Panc1 (cell line): ENCODE results near the gene PIGH. TPM values are rescaled to one million over a fixed set of nuclear protein-coding genes. Genes with fewer than 3 reads are reported as not detected.

ENCODE experiments used
- ATAC-seq: fragments of 200-7000 bp; cut with Tn5 transposase; 2 replicates; pipeline ENCODE4 v1.9.1; 2020; ENCODE audit warnings: mild to moderate bottlenecking, moderate library complexity
- BruUV-seq: library from RNA; stranded (reverse); fragments of 400-500 nt; replicated peaks from 2 replicates; lab custom pipeline; 2021; lab: Mats Ljungman, UMichigan
- CTCF ChIA-PET: fragments of 300-600 bp; sonication (Branson Sonifier 250); formaldehyde crosslinking; loops from one replicate; lab custom pipeline; 2022; ENCODE audit warnings: antibody characterized with exemption; lab: Charles Lee
- POLR2A ChIA-PET: fragments of 300-600 bp; sonication (Branson Sonifier 250); formaldehyde crosslinking; loops from one replicate; lab custom pipeline; 2022; ENCODE audit warnings: antibody characterized with exemption; lab: Charles Lee
- DNase-seq: peaks from one replicate; pipeline ENCODE4 v3.0.0-alpha.2; 2010; ENCODE audit warnings: low read depth, low spot score
- H3K27ac ChIP-seq: 2 replicates; pipeline ENCODE4 v1.5.1; 2011; ENCODE audit warnings: mild to moderate bottlenecking, low read length, inconsistent platforms
- H3K27me3 ChIP-seq: fragments of 200-500 bp; sonication (Bioruptor generic); 2 replicates; pipeline ENCODE4 v1.6.0; 2014; ENCODE audit warnings: low read length, inconsistent platforms; ENCODE audit not compliant: control insufficient read depth, insufficient read depth
- H3K36me3 ChIP-seq: fragments of 200-500 bp; sonication (Bioruptor generic); 2 replicates; pipeline ENCODE4 v1.5.1; 2014; ENCODE audit warnings: inconsistent platforms, mild to moderate bottlenecking, low read length, moderate library complexity; ENCODE audit not compliant: control insufficient read depth, insufficient read depth
- H3K4me1 ChIP-seq: 2 replicates; pipeline ENCODE4 v1.5.1; 2011; ENCODE audit warnings: inconsistent platforms, mild to moderate bottlenecking, low read length, moderate library complexity; ENCODE audit not compliant: control insufficient read depth, insufficient read depth
- H3K4me3 ChIP-seq, 2 experiments: 2 replicates each; pipeline ENCODE4 v1.5.1; 2011 to 2012; ENCODE audit warnings: low read depth in 2 of 2, low read length in 2 of 2, mild to moderate bottlenecking in 2 of 2, inconsistent platforms in 1 of 2, moderate library complexity in 1 of 2
- H3K9me3 ChIP-seq: fragments of 200-500 bp; sonication (Bioruptor generic); 2 replicates; pipeline ENCODE4 v1.5.1; 2014; ENCODE audit warnings: low read depth, mild to moderate bottlenecking, inconsistent platforms, low read length, moderate library complexity; ENCODE audit not compliant: control insufficient read depth, insufficient read depth
- POLR2AphosphoS5 ChIP-seq: IDR thresholded peaks from 2 replicates; pipeline ENCODE4 v1.6.1; 2012; ENCODE audit warnings: mild to moderate bottlenecking, low read depth, low read length, moderate library complexity
- SIN3A ChIP-seq: IDR thresholded peaks from 2 replicates; pipeline ENCODE4 v1.6.1; 2012; ENCODE audit warnings: low read depth, mild to moderate bottlenecking, low read length, moderate library complexity, borderline replicate concordance; ENCODE audit not compliant: insufficient read depth
- TCF7L2 ChIP-seq: IDR thresholded peaks from 2 replicates; pipeline ENCODE4 v1.6.1; 2011; ENCODE audit warnings: mild to moderate bottlenecking, low read depth, low read length, inconsistent platforms
- in situ Hi-C: cut with HindIII; loops from 2 replicates; pipeline ENCODE4 v1.10.0; 2016; ENCODE audit warnings: low sequenced_read_pairs, low pct_unique_long_range_greater_than_20kb
- intact Hi-C: fragments of 100-400 bp; cut with micrococcal nuclease; formaldehyde crosslinking; loops from one replicate; pipeline ENCODE4 v1.10.0; 2022; ENCODE audit not compliant: unreplicated experiment
- total RNA-seq: library from RNA; stranded (reverse); gene quantifications from one replicate; pipeline ENCODE4 v1.2.1, GENCODE V29; 2021; ENCODE audit not compliant: unreplicated experiment
- TF ChIP-seq, protein P1 (sequence below), 2 experiments: IDR thresholded peaks; 2 replicates each; pipeline ENCODE4 v1.6.1; 2011 to 2012; ENCODE audit warnings: low read depth in 2 of 2, control low read depth in 1 of 2, low read length in 1 of 2, mild to moderate bottlenecking in 1 of 2, moderate library complexity in 1 of 2; ENCODE audit not compliant: insufficient read depth in 1 of 2
- TF ChIP-seq, protein P2 (sequence below): fragments of 450-650 bp; IDR thresholded peaks from 2 replicates; pipeline ENCODE4 v1.5.1; 2017; ENCODE audit warnings: mild to moderate bottlenecking

Gene PIGH
- total RNA-seq, 1 experiment from 2014 or later, result 13.3 TPM

DNA sequence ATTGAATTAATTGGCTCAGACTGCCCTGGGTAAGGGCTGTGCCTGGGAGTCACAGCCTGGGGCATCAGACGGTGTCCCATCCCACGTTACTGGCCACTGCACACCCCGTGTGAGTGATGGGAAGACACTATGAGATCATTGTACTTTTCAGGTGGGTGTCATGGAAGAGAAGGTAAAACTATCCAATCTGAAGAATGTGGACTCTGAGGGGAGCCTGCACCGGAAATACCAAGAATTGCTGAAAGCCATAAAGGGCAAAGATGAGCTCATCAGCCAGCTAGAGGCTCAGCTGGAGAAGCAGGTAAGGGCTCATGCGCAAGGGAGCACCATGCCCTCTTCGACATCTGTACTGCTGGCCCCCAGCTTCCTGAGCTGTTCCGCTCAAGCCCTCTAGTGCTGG is 43.0 kb downstream of the PIGH start:
- Histone ChIP-seq H3K27ac (no peak overlapping the region), H3K36me3 (no peaks in the 10 kb centered on the region), H3K4me3 (no peak overlapping the region), H3K4me1 (no peaks in the 10 kb centered on the region), H3K27me3 (no peaks in the 10 kb centered on the region), H3K9me3 (no peaks in the 10 kb centered on the region)
- no TSS peak for BruUV-seq
- ATAC-seq (no peak), DNase-seq (no peak)
- CTCF ChIA-PET, result interaction anchor here (2.2 kb wide), 1 partner anchor 30 kb away, joined by 6 read pairs; no protein-coding TSS in a partner anchor
- intact Hi-C loops (no loop called here), in situ Hi-C loops (no loop called here)
- POLR2A ChIA-PET, result no interaction called here
- TF ChIP-seq TCF7L2, result no peak
- TF ChIP-seq, protein P1, sequence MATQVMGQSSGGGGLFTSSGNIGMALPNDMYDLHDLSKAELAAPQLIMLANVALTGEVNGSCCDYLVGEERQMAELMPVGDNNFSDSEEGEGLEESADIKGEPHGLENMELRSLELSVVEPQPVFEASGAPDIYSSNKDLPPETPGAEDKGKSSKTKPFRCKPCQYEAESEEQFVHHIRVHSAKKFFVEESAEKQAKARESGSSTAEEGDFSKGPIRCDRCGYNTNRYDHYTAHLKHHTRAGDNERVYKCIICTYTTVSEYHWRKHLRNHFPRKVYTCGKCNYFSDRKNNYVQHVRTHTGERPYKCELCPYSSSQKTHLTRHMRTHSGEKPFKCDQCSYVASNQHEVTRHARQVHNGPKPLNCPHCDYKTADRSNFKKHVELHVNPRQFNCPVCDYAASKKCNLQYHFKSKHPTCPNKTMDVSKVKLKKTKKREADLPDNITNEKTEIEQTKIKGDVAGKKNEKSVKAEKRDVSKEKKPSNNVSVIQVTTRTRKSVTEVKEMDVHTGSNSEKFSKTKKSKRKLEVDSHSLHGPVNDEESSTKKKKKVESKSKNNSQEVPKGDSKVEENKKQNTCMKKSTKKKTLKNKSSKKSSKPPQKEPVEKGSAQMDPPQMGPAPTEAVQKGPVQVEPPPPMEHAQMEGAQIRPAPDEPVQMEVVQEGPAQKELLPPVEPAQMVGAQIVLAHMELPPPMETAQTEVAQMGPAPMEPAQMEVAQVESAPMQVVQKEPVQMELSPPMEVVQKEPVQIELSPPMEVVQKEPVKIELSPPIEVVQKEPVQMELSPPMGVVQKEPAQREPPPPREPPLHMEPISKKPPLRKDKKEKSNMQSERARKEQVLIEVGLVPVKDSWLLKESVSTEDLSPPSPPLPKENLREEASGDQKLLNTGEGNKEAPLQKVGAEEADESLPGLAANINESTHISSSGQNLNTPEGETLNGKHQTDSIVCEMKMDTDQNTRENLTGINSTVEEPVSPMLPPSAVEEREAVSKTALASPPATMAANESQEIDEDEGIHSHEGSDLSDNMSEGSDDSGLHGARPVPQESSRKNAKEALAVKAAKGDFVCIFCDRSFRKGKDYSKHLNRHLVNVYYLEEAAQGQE (IDR thresholded peaks at IDR 0.05; ENCODE audit: insufficient read depth in 1 of 2, low read depth in 2 of 2, low read length in 1 of 2), result no peak
- TF ChIP-seq, protein P2, sequence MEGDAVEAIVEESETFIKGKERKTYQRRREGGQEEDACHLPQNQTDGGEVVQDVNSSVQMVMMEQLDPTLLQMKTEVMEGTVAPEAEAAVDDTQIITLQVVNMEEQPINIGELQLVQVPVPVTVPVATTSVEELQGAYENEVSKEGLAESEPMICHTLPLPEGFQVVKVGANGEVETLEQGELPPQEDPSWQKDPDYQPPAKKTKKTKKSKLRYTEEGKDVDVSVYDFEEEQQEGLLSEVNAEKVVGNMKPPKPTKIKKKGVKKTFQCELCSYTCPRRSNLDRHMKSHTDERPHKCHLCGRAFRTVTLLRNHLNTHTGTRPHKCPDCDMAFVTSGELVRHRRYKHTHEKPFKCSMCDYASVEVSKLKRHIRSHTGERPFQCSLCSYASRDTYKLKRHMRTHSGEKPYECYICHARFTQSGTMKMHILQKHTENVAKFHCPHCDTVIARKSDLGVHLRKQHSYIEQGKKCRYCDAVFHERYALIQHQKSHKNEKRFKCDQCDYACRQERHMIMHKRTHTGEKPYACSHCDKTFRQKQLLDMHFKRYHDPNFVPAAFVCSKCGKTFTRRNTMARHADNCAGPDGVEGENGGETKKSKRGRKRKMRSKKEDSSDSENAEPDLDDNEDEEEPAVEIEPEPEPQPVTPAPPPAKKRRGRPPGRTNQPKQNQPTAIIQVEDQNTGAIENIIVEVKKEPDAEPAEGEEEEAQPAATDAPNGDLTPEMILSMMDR, result no peak
- TF ChIP-seq POLR2AphosphoS5, result no peak
- no peak for TF ChIP-seq SIN3A

DNA sequence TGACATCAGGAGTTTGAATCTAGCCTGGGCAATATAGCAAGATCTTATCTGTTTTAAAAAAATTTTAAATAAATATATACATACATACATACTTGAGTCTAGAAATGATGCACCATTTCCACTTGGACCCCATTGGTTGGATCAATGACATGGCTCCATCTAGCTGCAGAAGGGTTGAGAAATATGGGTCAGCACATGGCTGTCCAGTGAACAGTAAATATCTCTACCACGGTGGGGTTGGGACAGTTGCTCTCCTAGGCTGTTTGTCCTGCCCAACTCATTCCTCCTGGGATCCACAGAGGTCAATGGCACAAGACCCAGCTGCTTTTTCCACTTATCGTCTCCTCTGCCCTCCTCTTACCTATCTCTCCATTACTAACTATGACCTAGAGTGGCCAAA is 43.4 kb downstream of the PIGH start:
- no peaks in the 10 kb centered on the region for H3K9me3 ChIP-seq
- no peak overlapping the region for H3K4me3 ChIP-seq
- POLR2A ChIA-PET, result no interaction called here
- intact Hi-C loops (no loop called here), in situ Hi-C loops (no loop called here)
- no peaks in the 10 kb centered on the region for H3K27me3 ChIP-seq
- BruUV-seq, result no TSS peak
- H3K4me1 ChIP-seq, result no peaks in the 10 kb centered on the region
- ATAC-seq, result no peak
- DNase-seq, result no peak
- H3K27ac ChIP-seq, result no peak overlapping the region
- no peaks in the 10 kb centered on the region for H3K36me3 ChIP-seq
- TF ChIP-seq, protein P1 (IDR thresholded peaks at IDR 0.05; ENCODE audit: insufficient read depth in 1 of 2, low read depth in 2 of 2, low read length in 1 of 2), result no peak
- TF ChIP-seq, protein P2, result no peak
- TF ChIP-seq POLR2AphosphoS5 (no peak), TCF7L2 (no peak), SIN3A (no peak)
- CTCF ChIA-PET, result no interaction called here
